ENCODE results near the gene TUBA4A.

DNA sequence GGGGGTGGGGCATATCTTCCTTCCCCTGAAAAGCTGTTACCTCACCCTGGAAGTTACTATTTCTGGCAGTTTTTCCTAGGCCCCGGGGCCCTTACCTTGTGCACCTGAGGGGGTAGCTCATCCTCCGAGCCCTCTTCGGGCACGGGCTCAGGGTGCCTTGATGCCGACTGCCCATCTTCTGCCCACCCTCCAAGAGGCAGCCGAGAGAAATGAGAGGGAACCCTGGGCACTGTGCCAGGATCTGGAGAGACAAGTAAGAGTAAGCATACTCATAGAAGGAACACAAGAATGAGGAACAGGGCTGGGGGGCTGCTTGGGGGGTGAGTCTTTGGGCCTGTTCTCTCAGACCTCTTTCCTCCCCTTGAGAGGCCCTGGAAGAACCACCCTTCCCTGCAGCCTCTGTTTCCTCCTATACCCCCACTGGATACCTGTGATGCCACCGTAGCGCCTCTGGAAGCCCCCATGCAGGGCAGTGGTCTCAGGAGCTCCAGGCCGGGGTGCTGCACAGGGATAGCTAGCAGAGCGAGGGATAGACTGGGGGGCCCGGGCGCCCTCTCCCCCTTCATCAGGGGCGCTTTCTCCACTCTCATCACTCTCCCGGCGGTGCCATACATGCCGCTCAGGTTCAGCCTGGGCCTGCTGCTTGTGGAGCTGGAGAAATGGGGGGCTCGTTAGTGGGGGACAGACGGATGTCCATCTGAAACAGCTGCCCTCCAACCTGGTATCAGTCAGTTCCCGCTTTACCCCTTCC is 32.9 kb downstream of the TUBA4A start:
- no peak for TF ChIP-seq TAF1 (IDR thresholded peaks at IDR 0.05; ENCODE audit: low read depth)
- TF ChIP-seq, protein P1, sequence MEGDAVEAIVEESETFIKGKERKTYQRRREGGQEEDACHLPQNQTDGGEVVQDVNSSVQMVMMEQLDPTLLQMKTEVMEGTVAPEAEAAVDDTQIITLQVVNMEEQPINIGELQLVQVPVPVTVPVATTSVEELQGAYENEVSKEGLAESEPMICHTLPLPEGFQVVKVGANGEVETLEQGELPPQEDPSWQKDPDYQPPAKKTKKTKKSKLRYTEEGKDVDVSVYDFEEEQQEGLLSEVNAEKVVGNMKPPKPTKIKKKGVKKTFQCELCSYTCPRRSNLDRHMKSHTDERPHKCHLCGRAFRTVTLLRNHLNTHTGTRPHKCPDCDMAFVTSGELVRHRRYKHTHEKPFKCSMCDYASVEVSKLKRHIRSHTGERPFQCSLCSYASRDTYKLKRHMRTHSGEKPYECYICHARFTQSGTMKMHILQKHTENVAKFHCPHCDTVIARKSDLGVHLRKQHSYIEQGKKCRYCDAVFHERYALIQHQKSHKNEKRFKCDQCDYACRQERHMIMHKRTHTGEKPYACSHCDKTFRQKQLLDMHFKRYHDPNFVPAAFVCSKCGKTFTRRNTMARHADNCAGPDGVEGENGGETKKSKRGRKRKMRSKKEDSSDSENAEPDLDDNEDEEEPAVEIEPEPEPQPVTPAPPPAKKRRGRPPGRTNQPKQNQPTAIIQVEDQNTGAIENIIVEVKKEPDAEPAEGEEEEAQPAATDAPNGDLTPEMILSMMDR (IDR thresholded peaks at IDR 0.05; ENCODE audit: poor library complexity, severe bottlenecking) = no peak

Data from neural cell (in vitro differentiated cells).